IMR-90 (cell line): ENCODE measurements around the gene BCL2L12. TPM values are rescaled to one million over a fixed set of nuclear protein-coding genes. Genes with fewer than 3 reads are reported as not detected.

Experiments
- ATAC-seq: fragments of 200-7000 bp; cut with Tn5 transposase; 2 replicates; pipeline ENCODE4 v1.9.1; 2020; ENCODE audit warnings: low read depth, mild to moderate bottlenecking, moderate library complexity
- BruUV-seq: library from RNA; stranded (reverse); fragments of 400-500 nt; replicated peaks from 2 replicates; lab custom pipeline; 2021; lab: Mats Ljungman, UMichigan
- CTCF ChIA-PET: fragments of 300-600 bp; formaldehyde crosslinking; extraction: SDS; loops from one replicate; lab custom pipeline; 2021; ENCODE audit warnings: antibody characterized with exemption; lab: Yijun Ruan, JAX
- POLR2A ChIA-PET: fragments of 300-600 bp; sonication (Branson Sonifier 250); formaldehyde crosslinking; loops from one replicate; lab custom pipeline; 2022; ENCODE audit warnings: antibody characterized with exemption; ENCODE audit not compliant: unreplicated experiment; lab: Charles Lee
- DNase-seq: peaks from one replicate; pipeline ENCODE4 v3.0.0; 2013
- H2AFZ ChIP-seq: replicated peaks from 2 replicates; pipeline ENCODE3; 2013; ENCODE audit warnings: low read length, mild to moderate bottlenecking; ENCODE audit not compliant: poor library complexity
- H2AK5ac ChIP-seq: 2 replicates; pipeline ENCODE4 v1.6.1; 2013; ENCODE audit warnings: low read depth, low read length, inconsistent platforms
- H2AK9ac ChIP-seq: replicated peaks from 2 replicates; pipeline ENCODE3; 2013; ENCODE audit warnings: mild to moderate bottlenecking, low read depth, low read length, moderate library complexity; ENCODE audit not compliant: poor library complexity
- H2BK120ac ChIP-seq: 2 replicates; pipeline ENCODE4 v1.6.1; 2013; ENCODE audit warnings: low read depth, low read length, inconsistent platforms
- H2BK15ac ChIP-seq: 3 replicates; pipeline ENCODE4 v1.6.1; 2013; ENCODE audit warnings: low read depth, low read length, inconsistent platforms
- H2BK20ac ChIP-seq: 2 replicates; pipeline ENCODE4 v1.6.1; 2013; ENCODE audit warnings: low read depth, mild to moderate bottlenecking, inconsistent platforms, low read length, moderate library complexity
- H2BK5ac ChIP-seq: 2 replicates; pipeline ENCODE4 v1.6.1; 2013; ENCODE audit warnings: mild to moderate bottlenecking, low read depth, low read length, inconsistent platforms; ENCODE audit not compliant: poor library complexity, severe bottlenecking
- H3K14ac ChIP-seq: replicated peaks from 2 replicates; pipeline ENCODE4 v1.6.1; 2013; ENCODE audit warnings: low read depth, low read length, inconsistent platforms
- H3K18ac ChIP-seq: 2 replicates; pipeline ENCODE4 v1.6.1; 2013; ENCODE audit warnings: low read depth, low read length, control low read depth
- H3K23ac ChIP-seq: 2 replicates; pipeline ENCODE4 v1.6.1; 2013; ENCODE audit warnings: low read depth, low read length, inconsistent platforms
- H3K27ac ChIP-seq: 2 replicates; pipeline ENCODE4 v1.5.1; 2013; ENCODE audit warnings: mild to moderate bottlenecking, control low read depth, low read length; ENCODE audit not compliant: insufficient read depth
- H3K27me3 ChIP-seq: 2 replicates; pipeline ENCODE4 v1.6.1; 2013; ENCODE audit warnings: low read length; ENCODE audit not compliant: control insufficient read depth, insufficient read depth
- H3K36me3 ChIP-seq: 2 replicates; pipeline ENCODE4 v1.6.1; 2013; ENCODE audit warnings: low read length, mixed read lengths; ENCODE audit not compliant: control insufficient read depth, insufficient read depth
- H3K4ac ChIP-seq: 2 replicates; pipeline ENCODE4 v1.6.1; 2013; ENCODE audit warnings: low read depth, low read length, inconsistent platforms
- H3K4me1 ChIP-seq: 2 replicates; pipeline ENCODE4 v1.6.1; 2013; ENCODE audit warnings: low read length, mixed read lengths; ENCODE audit not compliant: control insufficient read depth, insufficient read depth
- H3K4me2 ChIP-seq: 2 replicates; pipeline ENCODE4 v1.6.1; 2013; ENCODE audit warnings: low read depth, mild to moderate bottlenecking, control low read depth, low read length, moderate library complexity
- H3K4me3 ChIP-seq: 2 replicates; pipeline ENCODE4 v1.5.1; 2013; ENCODE audit warnings: low read depth, mild to moderate bottlenecking, control low read depth, low read length, moderate library complexity; ENCODE audit not compliant: insufficient read depth
- H3K56ac ChIP-seq: 2 replicates; pipeline ENCODE4 v1.6.1; 2013; ENCODE audit warnings: low read length, inconsistent platforms; ENCODE audit not compliant: insufficient read depth; ENCODE audit errors: extremely low read depth
- H3K79me1 ChIP-seq, 2 experiments: 2 replicates each; pipeline ENCODE4 v1.6.1; 2013; ENCODE audit warnings: low read length in 2 of 2, inconsistent platforms in 1 of 2, low read depth in 1 of 2
- H3K9ac ChIP-seq: 2 replicates; pipeline ENCODE4 v1.6.1; 2013; ENCODE audit warnings: low read depth, low read length, control low read depth
- H3K9me1 ChIP-seq: 2 replicates; pipeline ENCODE4 v1.6.1; 2013; ENCODE audit warnings: low read length, inconsistent platforms; ENCODE audit not compliant: insufficient read depth
- H3K9me3 ChIP-seq: 2 replicates; pipeline ENCODE4 v1.6.1; 2013; ENCODE audit warnings: low read length; ENCODE audit not compliant: control insufficient read depth, insufficient read depth
- H4K20me1 ChIP-seq: 2 replicates; pipeline ENCODE4 v1.6.1; 2013; ENCODE audit warnings: low read length, inconsistent platforms; ENCODE audit not compliant: insufficient read depth
- H4K5ac ChIP-seq: 2 replicates; pipeline ENCODE4 v1.6.1; 2013; ENCODE audit warnings: mild to moderate bottlenecking, low read depth, low read length, control low read depth
- H4K8ac ChIP-seq, 2 experiments: 2 replicates each; pipeline ENCODE4 v1.6.1; 2013; ENCODE audit warnings: low read depth in 2 of 2, low read length in 2 of 2, control low read depth in 1 of 2, inconsistent platforms in 1 of 2
- H4K91ac ChIP-seq: 2 replicates; pipeline ENCODE4 v1.6.1; 2013; ENCODE audit warnings: low read depth, low read length, inconsistent platforms; ENCODE audit not compliant: insufficient read depth
- BHLHE40 ChIP-seq: fragments of 150-350 bp; IDR thresholded peaks from 2 replicates; pipeline ENCODE4 v1.6.1; 2016; ENCODE audit warnings: mild to moderate bottlenecking, low read depth, low read length
- FOS ChIP-seq: fragments of 150-350 bp; IDR thresholded peaks from 2 replicates; pipeline ENCODE4 v1.6.1; 2016; ENCODE audit warnings: low read depth, low read length
- MAZ ChIP-seq: IDR thresholded peaks from 2 replicates; pipeline ENCODE4 v1.6.1; 2012; ENCODE audit warnings: low read depth, mild to moderate bottlenecking, low read length, improper control_type of control experiment, moderate library complexity, borderline replicate concordance
- NFE2L2 ChIP-seq: fragments of 150-350 bp; IDR thresholded peaks from 2 replicates; pipeline ENCODE4 v1.6.1; 2016; ENCODE audit warnings: low read depth, mild to moderate bottlenecking, low read length
- POLR2A ChIP-seq: IDR thresholded peaks from 2 replicates; pipeline ENCODE4 v1.6.1; 2012; ENCODE audit warnings: mild to moderate bottlenecking, low read depth, low read length
- WGBS, 2 experiments: methylation state at CpG; one replicate each; pipeline versions ENCODE4 v1.1.5 to v1.1.7; 2013; ENCODE audit warnings: missing lambda C conversion rate in 2 of 2; ENCODE audit not compliant: insufficient read length in 1 of 2; ENCODE audit errors: extremely low coverage in 2 of 2; 5-methylcytosine and 5-hydroxymethylcytosine counted together
- dilution Hi-C: fragments of 300-500 bp; cut with HindIII; formaldehyde crosslinking; loops from one replicate; pipeline ENCODE4 v1.14.3; 2018; ENCODE audit warnings: low sequenced_read_pairs; ENCODE audit not compliant: unreplicated experiment
- in situ Hi-C: fragments of 300-500 bp; cut with MboI; formaldehyde crosslinking; loops from 3 replicates; pipeline ENCODE4 v1.14.3; 2019; ENCODE audit warnings: low sequenced_read_pairs, inconsistent platforms, mixed read lengths
- intact Hi-C: fragments of 100-400 bp; cut with micrococcal nuclease; formaldehyde crosslinking; loops from 2 replicates; pipeline ENCODE4 v1.10.0; 2022
- polyA plus RNA-seq, 3 experiments: library from polyadenylated mRNA; depleted of rRNA; stranded (reverse); fragments of >200 nt; gene quantifications; 2 replicates each; pipeline ENCODE4 v1.2.3, GENCODE V29; 2012; ENCODE audit warnings: low replicate concordance in 1 of 3
- total RNA-seq: library from RNA; depleted of rRNA; stranded (reverse); fragments of >200 nt; gene quantifications from 2 replicates; pipeline ENCODE4 v1.2.3, GENCODE V29; 2012

The BCL2L12 gene
- total and polyA plus RNA-seq, 2 of the 4 experiments (the other 2 are of a cell fraction) = 3.9 to 32.6 TPM

DNA sequence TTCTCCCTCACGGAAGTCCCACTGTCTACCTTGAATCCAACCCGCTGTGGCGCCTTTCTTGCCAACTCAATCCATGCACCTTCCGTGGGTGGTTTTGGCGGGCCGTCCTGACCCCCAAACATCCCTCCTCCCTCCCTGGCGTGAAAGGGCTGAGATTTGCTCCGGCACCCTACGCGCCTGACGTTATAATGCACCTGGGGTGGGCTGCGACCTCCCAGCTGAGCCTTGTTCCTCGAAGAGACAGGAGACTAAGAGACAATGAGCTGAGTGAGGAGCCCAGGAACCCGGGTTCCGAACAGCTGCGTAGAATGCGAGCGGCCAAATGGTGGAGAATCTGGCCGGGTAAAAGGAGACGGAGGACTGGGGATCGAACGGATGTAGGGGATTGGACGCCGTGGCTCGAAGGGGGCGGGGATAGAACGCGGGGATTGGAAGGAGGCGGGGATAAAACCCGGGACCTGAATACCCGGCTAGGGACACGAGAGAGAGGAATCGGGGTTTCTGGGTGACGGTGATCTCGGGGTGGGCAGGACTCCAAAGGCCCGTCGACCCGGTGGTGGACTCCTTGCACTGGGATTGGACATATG, 25.0 kb downstream of the BCL2L12 start, which contains the start of gene CPT1C:
CPT1C (plus strand) TSS at position 461 of the 587 bp plus-strand sequence. CDS start 1,137 bp downstream, outside the sequence.
- Histone ChIP-seq H4K20me1 (peaks cover 15% of the 10 kb centered on the region), H3K36me3 (peaks cover 19% of the 10 kb centered on the region), H3K4me1 (peaks cover 9% of the 10 kb centered on the region), H2AFZ (peak within 1 kb of the TSS; percentile 96), H2AK5ac (peak within 1 kb of the TSS; percentile 88), H2BK20ac (peak within 1 kb of the TSS; percentile 22; the same call in 1 of the 2 replicates), H3K9me1 (peaks cover 5% of the 10 kb centered on the region; the same call in 1 of the 2 replicates), H3K23ac (peak within 1 kb of the TSS; percentile 90), H3K14ac (peak within 1 kb of the TSS; percentile 98), H2BK15ac (no peak within 1 kb of the TSS; the same call in 2 of the 3 replicates), H3K79me1 (peaks cover 6 to 44% of the 10 kb centered on the region in 2 experiments; a peak in 3 of 4 replicates), H3K27me3 (no peaks in the 10 kb centered on the region), H3K9ac (peak within 1 kb of the TSS; percentile 76), H4K5ac (peak within 1 kb of the TSS; percentile 89), H3K4ac (peak within 1 kb of the TSS; percentile 74), H2BK5ac (peak within 1 kb of the TSS; percentile 62), H4K91ac (peak within 1 kb of the TSS; percentile 94), H2BK120ac (peak within 1 kb of the TSS; percentile 72), H3K4me3 (peak within 1 kb of the TSS; percentile 69), H3K27ac (peak within 1 kb of the TSS; percentile 66), H3K56ac (peak within 1 kb of the TSS; percentile 50), H3K18ac (peak within 1 kb of the TSS; percentile 67), H4K8ac (peak within 1 kb of the TSS; percentile 98 to 99), H3K9me3 (no peaks in the 10 kb centered on the region), H3K4me2 (peak within 1 kb of the TSS; percentile 96), H2AK9ac (peak within 1 kb of the TSS; percentile 92)
- in situ Hi-C loops = no loop called here
- no TSS peak for BruUV-seq
- DNase-seq = peak; percentile 79
- dilution Hi-C loops = no loop called here
- no peak for TF ChIP-seq NFE2L2
- no peak for TF ChIP-seq BHLHE40
- no peak for TF ChIP-seq MAZ
- TF ChIP-seq POLR2A = peak; percentile 73; the same call in 1 of the 2 replicates
- TF ChIP-seq FOS = no peak
- ChIA-PET CTCF (no interaction called here), POLR2A (interaction anchor here (0.6 to 1.0 kb wide), 3 partner anchors 14 to 112 kb away, joined by 4 to 8 read pairs (median 7); partner anchors contain the start of gene PRMT1)
- 0% methylated on average over 5 of the region's 38 CpGs; no CpG with 5 or more reads in 1 of the 2 experiments for WGBS, 2 experiments
- intact Hi-C loops = loop anchor here (2.0 to 5.0 kb wide), 2 partner anchors 76 to 112 kb away; partner anchors contain the start of gene AP2A1
- peak; percentile 93 for ATAC-seq
